PFSK-1 (cell line): Measurements from ENCODE around the gene MDFIC.

Experiments used
- FOXP2 ChIP-seq: optimal IDR thresholded peaks from 2 replicates; pipeline ENCODE3; 2011; ENCODE audit warnings: borderline replicate concordance, control low read depth, inconsistent platforms; ENCODE audit not compliant: insufficient read depth; ENCODE audit errors: extremely low read length, extremely low read depth
- POLR2AphosphoS5 ChIP-seq: IDR thresholded peaks from 2 replicates; pipeline ENCODE4 v1.6.1; 2012; ENCODE audit warnings: low read depth, mild to moderate bottlenecking, control low read depth, low read length, moderate library complexity
- SIN3A ChIP-seq: IDR thresholded peaks from 2 replicates; pipeline ENCODE4 v1.6.1; 2012; ENCODE audit warnings: mild to moderate bottlenecking, low read length, moderate library complexity, borderline replicate concordance; ENCODE audit not compliant: insufficient read depth
- TAF1 ChIP-seq: IDR thresholded peaks from 2 replicates; pipeline ENCODE4 v1.6.1; 2012; ENCODE audit warnings: low read length, control low read depth, borderline replicate concordance; ENCODE audit not compliant: insufficient read depth
- TF ChIP-seq, protein P1 (sequence below), 2 experiments: IDR thresholded peaks; 2 replicates each; pipeline versions ENCODE4 v1.6.1 to v1.8.0; 2011 to 2012; ENCODE audit warnings: low read depth in 2 of 2, low read length in 2 of 2, control low read depth in 1 of 2, inconsistent platforms in 1 of 2, mild to moderate bottlenecking in 1 of 2, moderate library complexity in 1 of 2; ENCODE audit not compliant: insufficient read depth in 1 of 2

Gene MDFIC

GRCh38 chr7:115060095-115060870 is 138.4 kb downstream of the MDFIC start:
- TF ChIP-seq TAF1 (no peak), SIN3A (no peak), POLR2AphosphoS5 (no peak), FOXP2 (no peak)
- TF ChIP-seq, protein P1, sequence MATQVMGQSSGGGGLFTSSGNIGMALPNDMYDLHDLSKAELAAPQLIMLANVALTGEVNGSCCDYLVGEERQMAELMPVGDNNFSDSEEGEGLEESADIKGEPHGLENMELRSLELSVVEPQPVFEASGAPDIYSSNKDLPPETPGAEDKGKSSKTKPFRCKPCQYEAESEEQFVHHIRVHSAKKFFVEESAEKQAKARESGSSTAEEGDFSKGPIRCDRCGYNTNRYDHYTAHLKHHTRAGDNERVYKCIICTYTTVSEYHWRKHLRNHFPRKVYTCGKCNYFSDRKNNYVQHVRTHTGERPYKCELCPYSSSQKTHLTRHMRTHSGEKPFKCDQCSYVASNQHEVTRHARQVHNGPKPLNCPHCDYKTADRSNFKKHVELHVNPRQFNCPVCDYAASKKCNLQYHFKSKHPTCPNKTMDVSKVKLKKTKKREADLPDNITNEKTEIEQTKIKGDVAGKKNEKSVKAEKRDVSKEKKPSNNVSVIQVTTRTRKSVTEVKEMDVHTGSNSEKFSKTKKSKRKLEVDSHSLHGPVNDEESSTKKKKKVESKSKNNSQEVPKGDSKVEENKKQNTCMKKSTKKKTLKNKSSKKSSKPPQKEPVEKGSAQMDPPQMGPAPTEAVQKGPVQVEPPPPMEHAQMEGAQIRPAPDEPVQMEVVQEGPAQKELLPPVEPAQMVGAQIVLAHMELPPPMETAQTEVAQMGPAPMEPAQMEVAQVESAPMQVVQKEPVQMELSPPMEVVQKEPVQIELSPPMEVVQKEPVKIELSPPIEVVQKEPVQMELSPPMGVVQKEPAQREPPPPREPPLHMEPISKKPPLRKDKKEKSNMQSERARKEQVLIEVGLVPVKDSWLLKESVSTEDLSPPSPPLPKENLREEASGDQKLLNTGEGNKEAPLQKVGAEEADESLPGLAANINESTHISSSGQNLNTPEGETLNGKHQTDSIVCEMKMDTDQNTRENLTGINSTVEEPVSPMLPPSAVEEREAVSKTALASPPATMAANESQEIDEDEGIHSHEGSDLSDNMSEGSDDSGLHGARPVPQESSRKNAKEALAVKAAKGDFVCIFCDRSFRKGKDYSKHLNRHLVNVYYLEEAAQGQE (IDR thresholded peaks at IDR 0.05; ENCODE audit: insufficient read depth in 1 of 2, low read depth in 2 of 2, low read length in 2 of 2): no peak

GRCh38 chr7:115066050-115066449 is 144.2 kb downstream of the MDFIC start:
- TF ChIP-seq, protein P1 (IDR thresholded peaks at IDR 0.05; ENCODE audit: insufficient read depth in 1 of 2, low read depth in 2 of 2, low read length in 2 of 2): no peak
- TF ChIP-seq SIN3A: no peak
- TF ChIP-seq TAF1: no peak
- no peak for TF ChIP-seq FOXP2
- no peak for TF ChIP-seq POLR2AphosphoS5

DNA sequence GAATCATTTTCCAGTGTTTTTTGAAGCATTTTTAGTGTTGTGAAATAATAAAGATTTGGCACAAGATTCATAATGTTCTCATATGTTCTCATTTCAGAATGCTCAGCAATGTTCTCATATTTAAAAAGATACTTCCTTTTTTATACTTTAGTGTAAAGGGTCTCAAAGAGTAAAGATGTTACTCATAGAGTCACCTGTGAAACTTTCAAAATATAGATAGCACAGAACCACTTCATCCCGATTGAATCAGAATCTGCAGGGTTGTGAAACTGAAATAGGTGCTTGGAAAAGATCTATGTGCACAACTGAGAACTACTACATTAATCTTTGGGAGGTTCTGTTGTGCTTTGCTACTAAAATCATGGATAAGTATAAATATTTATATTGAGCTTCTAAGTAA is 144.7 kb downstream of the MDFIC start:
- TF ChIP-seq POLR2AphosphoS5 (no peak), SIN3A (no peak), TAF1 (no peak), FOXP2 (no peak)
- TF ChIP-seq, protein P1 (IDR thresholded peaks at IDR 0.05; ENCODE audit: insufficient read depth in 1 of 2, low read depth in 2 of 2, low read length in 2 of 2): no peak

DNA sequence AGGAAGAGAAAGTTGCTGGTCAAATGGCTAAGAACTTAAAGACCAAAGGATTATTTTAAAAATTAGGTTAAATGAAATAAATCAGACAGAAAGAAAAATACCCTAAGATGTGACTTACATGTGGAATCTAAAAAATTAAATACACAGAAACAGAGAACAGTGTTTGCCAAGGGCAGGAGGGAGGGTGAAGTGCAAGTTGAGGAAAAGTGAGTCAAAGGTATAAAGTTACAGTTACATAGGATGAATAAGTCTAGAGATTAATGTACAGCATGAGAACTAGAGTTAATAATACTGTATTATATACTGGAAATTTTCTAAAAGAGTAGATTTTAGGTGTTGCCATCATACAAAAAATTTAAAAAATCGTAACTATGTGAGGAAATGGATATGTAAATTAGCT is 146.3 kb downstream of the MDFIC start:
- TF ChIP-seq POLR2AphosphoS5 (no peak), TAF1 (no peak)
